ENCODE measurements around the gene DHX16.

DHX16 gene

GRCh38 chr6:30616811-30617564 is 55.8 kb downstream of the DHX16 start, which contains the start of gene PPP1R10:
PPP1R10 (minus strand) TSS chr6:30617243; CDS start chr6:30609944, 7,299 bp downstream.
- H3K9ac ChIP-seq (ENCODE audit: low read depth, low read length): peak within 1 kb of the TSS; percentile 100
- WGBS: under 1% methylated on average over 40 of the region's 40 CpGs
- peaks cover 50% of the 10 kb centered on the region for H3K36me3 ChIP-seq (ENCODE audit: insufficient read depth, low read length)
- peak within 1 kb of the TSS; percentile 94 for H3K27ac ChIP-seq (ENCODE audit: low read depth, low read length)
- peaks cover 18% of the 10 kb centered on the region for H3K4me1 ChIP-seq (ENCODE audit: insufficient read depth, low read length)
- no peaks in the 10 kb centered on the region for H3K9me3 ChIP-seq (ENCODE audit: insufficient read depth, low read depth, low read length)
- peak within 1 kb of the TSS; percentile 94 for H3K4me3 ChIP-seq (ENCODE audit: low read length)
- H3K27me3 ChIP-seq (ENCODE audit: insufficient read depth, low read length): no peaks in the 10 kb centered on the region

- 1% methylated on average over 4 of the region's 10 CpGs for WGBS
- peak overlapping the region; percentile 100 for H3K9ac ChIP-seq (ENCODE audit: low read depth, low read length)
- H3K27ac ChIP-seq (ENCODE audit: low read depth, low read length): peak overlapping the region; percentile 94
- H3K27me3 ChIP-seq (ENCODE audit: insufficient read depth, low read length): no peaks in the 10 kb centered on the region
- H3K36me3 ChIP-seq (ENCODE audit: insufficient read depth, low read length): peaks cover 49% of the 10 kb centered on the region
- H3K4me1 ChIP-seq (ENCODE audit: insufficient read depth, low read length): peaks cover 21% of the 10 kb centered on the region
- peak overlapping the region; percentile 94 for H3K4me3 ChIP-seq (ENCODE audit: low read length)
- no peaks in the 10 kb centered on the region for H3K9me3 ChIP-seq (ENCODE audit: insufficient read depth, low read depth, low read length)
Measured at GRCh38 chr6:30615958-30616810, 56.6 kb downstream of the DHX16 start.

GRCh38 chr6:30615219-30615957 is 57.4 kb downstream of the DHX16 start:
- no peaks in the 10 kb centered on the region for H3K27me3 ChIP-seq (ENCODE audit: insufficient read depth, low read length)
- peaks cover 50% of the 10 kb centered on the region for H3K36me3 ChIP-seq (ENCODE audit: insufficient read depth, low read length)
- peak overlapping the region; percentile 94 for H3K27ac ChIP-seq (ENCODE audit: low read depth, low read length)
- H3K4me1 ChIP-seq (ENCODE audit: insufficient read depth, low read length): peaks cover 21% of the 10 kb centered on the region
- H3K9ac ChIP-seq (ENCODE audit: low read depth, low read length): peak overlapping the region; percentile 100
- no peaks in the 10 kb centered on the region for H3K9me3 ChIP-seq (ENCODE audit: insufficient read depth, low read depth, low read length)
- WGBS: under 1% methylated on average over 5 of the region's 10 CpGs
- H3K4me3 ChIP-seq (ENCODE audit: low read length): peak overlapping the region; percentile 94

GRCh38 chr6:30614843-30615218 is 58.0 kb downstream of the DHX16 start:
- WGBS: 4% methylated on average over 4 of the region's 6 CpGs
- peak overlapping the region; percentile 94 for H3K27ac ChIP-seq (ENCODE audit: low read depth, low read length)

GRCh38 chr6:30614044-30614842 is 58.6 kb downstream of the DHX16 start:
- H3K9me3 ChIP-seq (ENCODE audit: insufficient read depth, low read depth, low read length): no peaks in the 10 kb centered on the region
- H3K27me3 ChIP-seq (ENCODE audit: insufficient read depth, low read length): no peaks in the 10 kb centered on the region
- H3K4me1 ChIP-seq (ENCODE audit: insufficient read depth, low read length): peaks cover 21% of the 10 kb centered on the region
- 82% methylated on average over 8 of the region's 8 CpGs for WGBS
- peak overlapping the region; percentile 100 for H3K9ac ChIP-seq (ENCODE audit: low read depth, low read length)
- H3K36me3 ChIP-seq (ENCODE audit: insufficient read depth, low read length): peaks cover 53% of the 10 kb centered on the region
- H3K27ac ChIP-seq (ENCODE audit: low read depth, low read length): peak overlapping the region; percentile 65; the same call in 1 of the 2 replicates
- H3K4me3 ChIP-seq (ENCODE audit: low read length): peak overlapping the region; percentile 94

More at GRCh38 chr6:30614843-30615218, 58.0 kb downstream of the DHX16 start:
- H3K36me3 ChIP-seq (ENCODE audit: insufficient read depth, low read length): peaks cover 53% of the 10 kb centered on the region
- H3K4me3 ChIP-seq (ENCODE audit: low read length): peak overlapping the region; percentile 94
- peak overlapping the region; percentile 100 for H3K9ac ChIP-seq (ENCODE audit: low read depth, low read length)
- peaks cover 21% of the 10 kb centered on the region for H3K4me1 ChIP-seq (ENCODE audit: insufficient read depth, low read length)
- no peaks in the 10 kb centered on the region for H3K27me3 ChIP-seq (ENCODE audit: insufficient read depth, low read length)
- H3K9me3 ChIP-seq (ENCODE audit: insufficient read depth, low read depth, low read length): no peaks in the 10 kb centered on the region

GRCh38 chr6:30613251-30614043 is 59.4 kb downstream of the DHX16 start:
- Histone ChIP-seq H3K9me3 (ENCODE audit: insufficient read depth, low read depth, low read length) (no peaks in the 10 kb centered on the region), H3K4me3 (ENCODE audit: low read length) (no peak overlapping the region), H3K27me3 (ENCODE audit: insufficient read depth, low read length) (no peaks in the 10 kb centered on the region), H3K27ac (ENCODE audit: low read depth, low read length) (no peak overlapping the region), H3K4me1 (ENCODE audit: insufficient read depth, low read length) (peaks cover 19% of the 10 kb centered on the region), H3K9ac (ENCODE audit: low read depth, low read length) (no peak overlapping the region), H3K36me3 (ENCODE audit: insufficient read depth, low read length) (peaks cover 60% of the 10 kb centered on the region)

GRCh38 chr6:30612687-30613248 is 60.0 kb downstream of the DHX16 start:
- WGBS: 75% methylated on average over 6 of the region's 6 CpGs
- no peaks in the 10 kb centered on the region for H3K9me3 ChIP-seq (ENCODE audit: insufficient read depth, low read depth, low read length)
- peaks cover 67% of the 10 kb centered on the region for H3K36me3 ChIP-seq (ENCODE audit: insufficient read depth, low read length)
- H3K4me3 ChIP-seq (ENCODE audit: low read length): no peak overlapping the region
- H3K4me1 ChIP-seq (ENCODE audit: insufficient read depth, low read length): peaks cover 17% of the 10 kb centered on the region
- H3K9ac ChIP-seq (ENCODE audit: low read depth, low read length): no peak overlapping the region
- H3K27me3 ChIP-seq (ENCODE audit: insufficient read depth, low read length): no peaks in the 10 kb centered on the region
- H3K27ac ChIP-seq (ENCODE audit: low read depth, low read length): no peak overlapping the region

GRCh38 chr6:30612213-30612612 is 60.6 kb downstream of the DHX16 start:
- Histone ChIP-seq H3K27ac (ENCODE audit: low read depth, low read length) (no peak overlapping the region), H3K27me3 (ENCODE audit: insufficient read depth, low read length) (no peaks in the 10 kb centered on the region), H3K9ac (ENCODE audit: low read depth, low read length) (no peak overlapping the region), H3K4me3 (ENCODE audit: low read length) (no peak overlapping the region), H3K4me1 (ENCODE audit: insufficient read depth, low read length) (peaks cover 17% of the 10 kb centered on the region), H3K9me3 (ENCODE audit: insufficient read depth, low read depth, low read length) (no peaks in the 10 kb centered on the region), H3K36me3 (ENCODE audit: insufficient read depth, low read length) (peaks cover 72% of the 10 kb centered on the region)
- no CpG with 5 or more reads among the region's 1 CpG for WGBS

- H3K9me3 ChIP-seq (ENCODE audit: insufficient read depth, low read depth, low read length): no peaks in the 10 kb centered on the region
- peaks cover 17% of the 10 kb centered on the region for H3K4me1 ChIP-seq (ENCODE audit: insufficient read depth, low read length)
- 91% methylated on average over 1 of the region's 2 CpGs for WGBS
- H3K4me3 ChIP-seq (ENCODE audit: low read length): no peak overlapping the region
- peaks cover 74% of the 10 kb centered on the region for H3K36me3 ChIP-seq (ENCODE audit: insufficient read depth, low read length)
- H3K27ac ChIP-seq (ENCODE audit: low read depth, low read length): no peak overlapping the region
- H3K27me3 ChIP-seq (ENCODE audit: insufficient read depth, low read length): no peaks in the 10 kb centered on the region
- H3K9ac ChIP-seq (ENCODE audit: low read depth, low read length): no peak overlapping the region
Measured at GRCh38 chr6:30611856-30612194, 61.0 kb downstream of the DHX16 start.
